GM12878 (cell line): ENCODE data around the gene KDM8. TPM values are rescaled to one million over a fixed set of nuclear protein-coding genes. Genes with fewer than 3 reads are reported as not detected.

Source experiments
- CBX3 ChIP-seq: fragments of 200-600 bp; sonication (generic); IDR thresholded peaks from 2 replicates; pipeline ENCODE4 v1.6.1; 2016; ENCODE audit warnings: low read depth, borderline replicate concordance
- CHD4 ChIP-seq: fragments of 200-600 bp; sonication (generic); IDR thresholded peaks from 2 replicates; pipeline ENCODE4 v1.6.1; 2016; ENCODE audit warnings: mild to moderate bottlenecking
- EGR1 ChIP-seq, 2 experiments: IDR thresholded peaks; 1 replicate in 1 of 2; 2 replicates in 1 of 2; pipeline ENCODE4 v1.6.1; 2011 to 2012; ENCODE audit warnings: low read depth in 2 of 2, low read length in 2 of 2, borderline replicate concordance in 1 of 2, mild to moderate bottlenecking in 1 of 2, moderate library complexity in 1 of 2
- FOXM1 ChIP-seq: IDR thresholded peaks from 2 replicates; pipeline ENCODE4 v1.6.1; 2012; ENCODE audit warnings: low read depth, mild to moderate bottlenecking, inconsistent platforms, low read length, moderate library complexity
- IKZF2 ChIP-seq, 2 experiments: fragments of 450-650 bp; IDR thresholded peaks; 2 replicates each; pipeline ENCODE4 v1.6.1; 2017; ENCODE audit warnings: mild to moderate bottlenecking in 2 of 2, moderate library complexity in 2 of 2
- MLLT1 ChIP-seq: fragments of 450-650 bp; IDR thresholded peaks from 2 replicates; pipeline ENCODE4 v1.6.1; 2016; ENCODE audit warnings: mild to moderate bottlenecking
- NFYA ChIP-seq: IDR thresholded peaks from 2 replicates; pipeline ENCODE4 v1.6.1; 2011; ENCODE audit warnings: low read depth, mild to moderate bottlenecking, low read length, improper control_type of control experiment, borderline replicate concordance
- NFYB ChIP-seq: IDR thresholded peaks from 2 replicates; pipeline ENCODE4 v1.6.1; 2011; ENCODE audit warnings: low read depth, mild to moderate bottlenecking, low read length, improper control_type of control experiment, moderate library complexity; ENCODE audit not compliant: insufficient read depth
- NKRF ChIP-seq: fragments of 450-650 bp; conservative IDR thresholded peaks from 2 replicates; pipeline ENCODE4 v1.6.1; 2017; ENCODE audit warnings: mild to moderate bottlenecking, moderate library complexity
- PAX5 ChIP-seq: IDR thresholded peaks from 2 replicates; pipeline ENCODE4 v1.6.1; 2011; ENCODE audit warnings: low read depth, low read length, borderline replicate concordance
- POLR2AphosphoS2 ChIP-seq: IDR thresholded peaks from 2 replicates; pipeline ENCODE4 v1.6.1; 2011; ENCODE audit warnings: low read depth, mild to moderate bottlenecking, low read length, improper control_type of control experiment, moderate library complexity
- PRDM15 ChIP-seq: fragments of 450-650 bp; formaldehyde crosslinking; IDR thresholded peaks from 2 replicates; pipeline ENCODE4 v1.4.0; 2020; ENCODE audit warnings: mild to moderate bottlenecking, moderate library complexity
- SPI1 ChIP-seq: IDR thresholded peaks from 2 replicates; pipeline ENCODE4 v1.6.1; 2011; ENCODE audit warnings: low read depth, mild to moderate bottlenecking, low read length, moderate library complexity, borderline replicate concordance; ENCODE audit not compliant: insufficient read depth
- STAT1 ChIP-seq: fragments of 450-650 bp; conservative IDR thresholded peaks from 2 replicates; pipeline ENCODE4 v1.6.1; 2014; ENCODE audit warnings: antibody characterized with exemption, mild to moderate bottlenecking
- SUPT20H ChIP-seq: IDR thresholded peaks from 2 replicates; pipeline ENCODE4 v1.6.1; 2011; ENCODE audit warnings: low read depth, mild to moderate bottlenecking, low read length, moderate library complexity, borderline replicate concordance; ENCODE audit not compliant: control insufficient read depth
- TBL1XR1 ChIP-seq: IDR thresholded peaks from 2 replicates; pipeline ENCODE4 v1.6.1; 2012; ENCODE audit warnings: low read depth, low read length, improper control_type of control experiment
- WRNIP1 ChIP-seq: IDR thresholded peaks from 2 replicates; pipeline ENCODE4 v1.6.1; 2011; ENCODE audit warnings: low read depth, low read length, improper control_type of control experiment, borderline replicate concordance
- YBX1 ChIP-seq: fragments of 450-650 bp; IDR thresholded peaks from 2 replicates; pipeline ENCODE4 v1.6.1; 2016; ENCODE audit warnings: antibody characterized with exemption
- ZBTB40 ChIP-seq: fragments of 450-650 bp; IDR thresholded peaks from 2 replicates; pipeline ENCODE4 v1.6.1; 2016; ENCODE audit warnings: mild to moderate bottlenecking, moderate library complexity, borderline replicate concordance
- polyA plus RNA-seq, 11 experiments: library from polyadenylated mRNA; depleted of rRNA in 4 of 11; unstranded in 6 of 11; stranded (reverse) in 5 of 11; fragments of >200 nt; fragmentation: Nextera tagmentation in 4 of 11; fragmentation: Illumina TruSeq in 1 of 11; extraction: Ambion mirVana in 4 of 11; extraction: Trizol in 1 of 11; gene quantifications; 1 replicate in 1 of 11; 2 replicates in 10 of 11; pipeline versions ENCODE4 v1.2.1 to v1.2.3, GENCODE V29; 2011 to 2016; ENCODE audit warnings: inconsistent platforms in 2 of 11, missing spikeins in 2 of 11, low read depth in 1 of 11
- total RNA-seq, 4 experiments: library from RNA; depleted of rRNA in 3 of 4; stranded (reverse); fragments of >200 nt in 3 of 4; fragmentation: Illumina TruSeq in 1 of 4; extraction: Trizol in 1 of 4; gene quantifications; 2 replicates each; pipeline versions ENCODE4 v1.2.1 to v1.2.3, GENCODE V29; 2013 to 2021

KDM8 gene
- total and polyA plus RNA-seq, 10 of the 15 experiments (the other 5 are each of a cell fraction or from before 2014, with no cell fraction given): 0.79 to 8.9 (median 5.8) TPM

GRCh38 chr16:27254262-27254811 lies 51.0 kb downstream of the KDM8 start (continued):
- no peak; the same call in 1 of the 2 replicates for TF ChIP-seq ZBTB40
- TF ChIP-seq SPI1: no peak
- no peak for TF ChIP-seq NFYA
- no peak for TF ChIP-seq CBX3
- no peak for TF ChIP-seq NFYB
- TF ChIP-seq WRNIP1: no peak
- no peak for TF ChIP-seq YBX1
- peak; percentile 84 to 88 for TF ChIP-seq IKZF2 (IDR thresholded peaks at IDR 0.05)
- TF ChIP-seq PRDM15: no peak
- TF ChIP-seq MLLT1: no peak
- 0 out of 2 replicates have a peak, but pooled peaks have one; percentile 31 for TF ChIP-seq PAX5
- TF ChIP-seq CHD4: no peak
- 0 out of 2 replicates have a peak, but pooled peaks have one; percentile 23 for TF ChIP-seq NKRF
- no peak for TF ChIP-seq SUPT20H
- no peak for TF ChIP-seq EGR1 (IDR thresholded peaks at IDR 0.05; ENCODE audit: borderline replicate concordance in 1 of 2, low read depth in 2 of 2, low read length in 2 of 2)
- TF ChIP-seq FOXM1: peak; percentile 78; the same call in 1 of the 2 replicates
- no peak for TF ChIP-seq STAT1
- no peak for TF ChIP-seq POLR2AphosphoS2
- no peak for TF ChIP-seq TBL1XR1
